Dermis blood vessel endothelial cell (primary cell): Measurements from ENCODE around the gene MATN3. TPM values are rescaled to one million over a fixed set of nuclear protein-coding genes. Genes with fewer than 3 reads are reported as not detected.

Experiments used
- total RNA-seq: library from RNA; depleted of rRNA; stranded (reverse); fragments of >200 nt; gene quantifications from 2 replicates; pipeline ENCODE4 v1.2.3, GENCODE V29; 2014

The MATN3 gene
- total RNA-seq, 1 donor from 2014 or later, result 1.2 TPM

Other genes starting within 250 kb of the MATN3 start
- 8.1 and 9.4 TPM in 2 replicates for gene TTC32, start 110.7 kb downstream of the MATN3 start, total RNA-seq
- 8.7 and 10.5 TPM in 2 replicates for gene WDR35, start 22.6 kb downstream of the MATN3 start, total RNA-seq
- 79.5 and 134 TPM in 2 replicates for gene LAPTM4A, start 39.0 kb upstream of the MATN3 start, total RNA-seq
- 1.4 and 1.7 TPM in 2 replicates for gene SDC1, start 212.5 kb upstream of the MATN3 start, total RNA-seq